ENCODE data around the gene GCNT4. TPM values are rescaled to one million over a fixed set of nuclear protein-coding genes. Genes with fewer than 3 reads are reported as not detected.
A peak's percentile ranks its signal among the peaks of the same experiment; 100 is the strongest.
"Not testable (repeated sequence)": the region's sequence is repeated elsewhere in the genome, so short reads cannot be mapped to it uniquely, and the experiment has no call there.

Gene GCNT4, protein sequence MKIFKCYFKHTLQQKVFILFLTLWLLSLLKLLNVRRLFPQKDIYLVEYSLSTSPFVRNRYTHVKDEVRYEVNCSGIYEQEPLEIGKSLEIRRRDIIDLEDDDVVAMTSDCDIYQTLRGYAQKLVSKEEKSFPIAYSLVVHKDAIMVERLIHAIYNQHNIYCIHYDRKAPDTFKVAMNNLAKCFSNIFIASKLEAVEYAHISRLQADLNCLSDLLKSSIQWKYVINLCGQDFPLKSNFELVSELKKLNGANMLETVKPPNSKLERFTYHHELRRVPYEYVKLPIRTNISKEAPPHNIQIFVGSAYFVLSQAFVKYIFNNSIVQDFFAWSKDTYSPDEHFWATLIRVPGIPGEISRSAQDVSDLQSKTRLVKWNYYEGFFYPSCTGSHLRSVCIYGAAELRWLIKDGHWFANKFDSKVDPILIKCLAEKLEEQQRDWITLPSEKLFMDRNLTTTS
- 0.02 TPM for total RNA-seq (2013)
- polyA plus RNA-seq (under 1 TPM in 1 of 3 donors, not detected in 2; 0.01 TPM), polyA minus RNA-seq (not detected in 2 replicates), total RNA-seq (0.26 to 38.9 (median 0.98) reads per million in 11 experiments)

DNA sequence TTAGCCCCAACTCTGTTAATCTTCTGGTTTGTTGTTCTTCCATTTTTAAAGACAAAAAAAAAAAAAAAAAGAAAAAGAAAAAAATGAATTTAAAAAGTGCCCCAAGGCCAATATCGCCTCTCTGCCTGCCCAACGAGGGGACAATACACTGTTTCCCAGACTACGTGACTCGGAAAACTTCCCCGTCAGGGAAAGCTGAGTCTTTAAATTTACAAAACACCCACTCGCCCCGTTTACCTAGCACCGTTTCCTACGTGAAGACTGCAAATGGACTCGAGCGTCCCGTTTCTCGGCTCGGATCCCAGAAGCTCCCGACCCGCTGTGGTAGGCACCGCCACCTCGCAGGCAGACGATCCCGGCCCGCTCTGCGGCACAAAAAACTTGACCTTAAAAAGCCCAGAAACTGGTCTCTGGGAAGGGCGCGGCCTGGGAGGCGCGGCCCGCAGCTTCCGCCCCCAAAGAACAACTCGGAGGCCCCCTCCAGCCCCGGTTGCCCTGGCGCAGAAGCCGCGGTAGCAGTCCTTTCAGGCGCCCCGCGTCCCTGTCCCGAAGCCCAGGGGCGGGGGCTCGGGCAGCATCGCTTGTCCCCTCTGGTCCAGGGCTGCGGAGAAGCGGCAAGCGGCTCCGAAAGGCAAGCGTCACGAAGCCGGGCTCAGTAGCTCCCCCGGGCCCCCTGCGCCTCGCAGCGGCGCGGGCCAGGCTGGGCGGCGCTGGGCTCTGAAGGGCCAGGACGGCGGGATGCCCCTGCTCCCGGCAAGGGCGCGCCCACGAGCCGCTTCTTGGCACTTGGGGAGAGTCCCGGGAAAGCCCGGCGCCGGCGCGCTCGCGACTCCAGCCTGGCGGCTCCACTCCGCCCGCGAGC is at the start of gene GCNT4:
Gene GCNT4, minus strand, starts transcription at position 367 of the 862 bp plus-strand sequence. CDS start 22,521 bp downstream, outside the sequence.
- TF ChIP-seq, protein P1, sequence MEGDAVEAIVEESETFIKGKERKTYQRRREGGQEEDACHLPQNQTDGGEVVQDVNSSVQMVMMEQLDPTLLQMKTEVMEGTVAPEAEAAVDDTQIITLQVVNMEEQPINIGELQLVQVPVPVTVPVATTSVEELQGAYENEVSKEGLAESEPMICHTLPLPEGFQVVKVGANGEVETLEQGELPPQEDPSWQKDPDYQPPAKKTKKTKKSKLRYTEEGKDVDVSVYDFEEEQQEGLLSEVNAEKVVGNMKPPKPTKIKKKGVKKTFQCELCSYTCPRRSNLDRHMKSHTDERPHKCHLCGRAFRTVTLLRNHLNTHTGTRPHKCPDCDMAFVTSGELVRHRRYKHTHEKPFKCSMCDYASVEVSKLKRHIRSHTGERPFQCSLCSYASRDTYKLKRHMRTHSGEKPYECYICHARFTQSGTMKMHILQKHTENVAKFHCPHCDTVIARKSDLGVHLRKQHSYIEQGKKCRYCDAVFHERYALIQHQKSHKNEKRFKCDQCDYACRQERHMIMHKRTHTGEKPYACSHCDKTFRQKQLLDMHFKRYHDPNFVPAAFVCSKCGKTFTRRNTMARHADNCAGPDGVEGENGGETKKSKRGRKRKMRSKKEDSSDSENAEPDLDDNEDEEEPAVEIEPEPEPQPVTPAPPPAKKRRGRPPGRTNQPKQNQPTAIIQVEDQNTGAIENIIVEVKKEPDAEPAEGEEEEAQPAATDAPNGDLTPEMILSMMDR (IDR thresholded peaks at IDR 0.05), result no peak
- H3K4me1 Mint-ChIP-seq, result peaks cover 19% of the 10 kb centered on the region
- peak within 1 kb of the TSS in 2 of 7 donors; percentile 5 to 54 for H3K27ac Mint-ChIP-seq
- peak within 1 kb of the TSS; percentile 93 for H3K4me2 ChIP-seq (replicated peaks; ENCODE audit: extremely low read depth, low read length, poor library complexity, severe bottlenecking)
- peak in 1 of 3 donors; percentile 33 for DNase-seq
- intact Hi-C loops (cut with micrococcal nuclease), result no loop called here
- peak within 1 kb of the TSS; percentile 85 for H2AFZ ChIP-seq (ENCODE audit: insufficient read depth, low read depth, low read length, poor library complexity, severe bottlenecking)
- peaks cover 0 to 8% (median 5%) of the 10 kb centered on the region in 7 donors for H3K9me3 Mint-ChIP-seq
- H3K4me3 Mint-ChIP-seq, result peak within 1 kb of the TSS; percentile 87 to 98
- peaks cover 7 to 10% of the 10 kb centered on the region in 2 donors for H3K36me3 Mint-ChIP-seq
- peaks cover 0 to 5% of the 10 kb centered on the region in 2 donors for H3K9me3 ChIP-seq (replicated peaks in 1 of 2; ENCODE audit: control insufficient read depth in 1 of 2, insufficient read depth in 1 of 2, low read length in 2 of 2)
- no peaks in the 10 kb centered on the region for H3K79me2 ChIP-seq (ENCODE audit: insufficient read depth, low read length)
- WGBS (ENCODE audit: insufficient coverage), result under 1% methylated on average over 74 of the region's 74 CpGs
- H3K27ac ChIP-seq (ENCODE audit: low read depth in 1 of 2, low read length in 2 of 2), result no peak within 1 kb of the TSS
- peaks cover 13 to 16% of the 10 kb centered on the region in 2 donors for H3K4me1 ChIP-seq (ENCODE audit: control insufficient read depth in 1 of 2, insufficient read depth in 2 of 2, low read length in 2 of 2)
- peak within 1 kb of the TSS; percentile 41 to 95 (median 85) for H3K4me3 ChIP-seq (replicated peaks in 1 of 3; ENCODE audit: low read depth in 2 of 3, low read length in 3 of 3)
- peak within 1 kb of the TSS; percentile 54 for H3K9ac ChIP-seq (ENCODE audit: insufficient read depth, low read length, poor library complexity, severe bottlenecking)
- H3K36me3 ChIP-seq (replicated peaks in 1 of 2; ENCODE audit: control insufficient read depth in 1 of 2, insufficient read depth in 2 of 2, low read length in 2 of 2), result no peaks in the 10 kb centered on the region
- peaks cover 37 to 55% of the 10 kb centered on the region in 2 donors for H3K27me3 ChIP-seq (ENCODE audit: control insufficient read depth in 2 of 2, insufficient read depth in 2 of 2, low read length in 2 of 2)
- peaks cover 45 to 67% (median 56%) of the 10 kb centered on the region in 3 donors for H3K27me3 Mint-ChIP-seq (ENCODE audit: low read depth in 3 of 3)
- H4K20me1 ChIP-seq (ENCODE audit: insufficient read depth, low read length), result no peaks in the 10 kb centered on the region

DNA sequence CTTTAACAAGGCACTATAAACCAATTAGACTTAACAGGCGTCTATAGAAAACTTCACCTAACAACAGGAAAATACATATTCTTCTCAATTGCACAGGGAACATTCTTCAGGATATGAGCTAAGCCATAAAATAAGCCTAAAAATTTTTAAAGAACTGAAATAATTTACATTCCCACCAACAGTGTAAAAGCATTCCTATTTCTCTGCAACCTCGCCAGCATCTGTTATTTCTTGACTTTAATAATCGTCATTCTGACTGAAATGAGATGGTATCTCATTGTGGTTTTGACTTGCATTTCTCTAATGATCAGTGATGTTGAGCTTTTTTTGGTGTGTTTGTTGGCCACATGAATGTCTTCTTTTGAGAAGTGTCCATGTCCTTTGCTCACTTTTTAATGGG is 43.6 kb upstream of the GCNT4 start:
- H3K4me3 Mint-ChIP-seq; H4K20me1 ChIP-seq (ENCODE audit: insufficient read depth, low read length); H3K79me2 ChIP-seq (ENCODE audit: insufficient read depth, low read length); H3K36me3 Mint-ChIP-seq; H3K9me3 ChIP-seq (replicated peaks in 1 of 2; ENCODE audit: control insufficient read depth in 1 of 2, insufficient read depth in 1 of 2, low read length in 2 of 2); H3K4me3 ChIP-seq (replicated peaks in 1 of 3; ENCODE audit: low read depth in 2 of 3, low read length in 3 of 3); H3K9ac ChIP-seq (ENCODE audit: insufficient read depth, low read length, poor library complexity, severe bottlenecking); H2AFZ ChIP-seq (ENCODE audit: insufficient read depth, low read depth, low read length, poor library complexity, severe bottlenecking); H3K27me3 Mint-ChIP-seq (ENCODE audit: low read depth in 3 of 3); DNase-seq; H3K36me3 ChIP-seq (replicated peaks in 1 of 2; ENCODE audit: control insufficient read depth in 1 of 2, insufficient read depth in 2 of 2, low read length in 2 of 2); intact Hi-C loops (cut with micrococcal nuclease); H3K27ac Mint-ChIP-seq; H3K27ac ChIP-seq (ENCODE audit: low read depth in 1 of 2, low read length in 2 of 2); H3K4me2 ChIP-seq (replicated peaks; ENCODE audit: extremely low read depth, low read length, poor library complexity, severe bottlenecking); H3K27me3 ChIP-seq (ENCODE audit: control insufficient read depth in 2 of 2, insufficient read depth in 2 of 2, low read length in 2 of 2): not testable (repeated sequence)
- peaks cover 4 to 12% of the 10 kb centered on the region in 2 donors for H3K4me1 ChIP-seq (ENCODE audit: control insufficient read depth in 1 of 2, insufficient read depth in 2 of 2, low read length in 2 of 2)
- WGBS (ENCODE audit: insufficient coverage), result no CpG with 5 or more reads among the region's 3 CpGs
- H3K9me3 Mint-ChIP-seq, result peaks cover 1 to 10% (median 4%) of the 10 kb centered on the region in 7 donors
- peaks cover 21% of the 10 kb centered on the region for H3K4me1 Mint-ChIP-seq

All from CD14-positive monocyte (primary cell).